GM23248 (cell line): ENCODE measurements around the gene RHCE. TPM values are rescaled to one million over a fixed set of nuclear protein-coding genes. Genes with fewer than 3 reads are reported as not detected.

ENCODE experiments used
- DNase-seq: peaks from one replicate; pipeline ENCODE4 v3.0.0-alpha.2; 2015
- H2AFZ ChIP-seq: fragments of 200-600 bp; sonication (generic); 2 replicates; pipeline ENCODE4 v1.6.1; 2016; ENCODE audit warnings: antibody characterized with exemption
- H3F3A ChIP-seq: fragments of 200-600 bp; sonication (generic); 2 replicates; pipeline ENCODE4 v1.6.1; 2016; ENCODE audit warnings: mild to moderate bottlenecking, antibody characterized with exemption, mixed run types; ENCODE audit not compliant: insufficient read depth
- H3K27ac ChIP-seq: fragments of 200-600 bp; sonication (generic); 2 replicates; pipeline ENCODE4 v1.5.1; 2016; ENCODE audit warnings: mild to moderate bottlenecking
- H3K27me3 ChIP-seq: fragments of 200-600 bp; sonication (generic); replicated peaks from 2 replicates; pipeline ENCODE4 v1.6.1; 2016; ENCODE audit warnings: mild to moderate bottlenecking; ENCODE audit not compliant: insufficient read depth
- H3K36me3 ChIP-seq: fragments of 200-600 bp; sonication (generic); 2 replicates; pipeline ENCODE4 v1.6.1; 2016; ENCODE audit warnings: low read depth, mild to moderate bottlenecking
- H3K4me1 ChIP-seq: fragments of 200-600 bp; sonication (generic); 2 replicates; pipeline ENCODE4 v1.6.1; 2016; ENCODE audit warnings: mild to moderate bottlenecking; ENCODE audit not compliant: insufficient read depth
- H3K4me2 ChIP-seq: fragments of 200-600 bp; sonication (generic); one replicate; pipeline ENCODE4 v1.6.1; 2016; ENCODE audit warnings: mild to moderate bottlenecking; ENCODE audit not compliant: unreplicated experiment
- H3K4me3 ChIP-seq: fragments of 200-600 bp; sonication (generic); 2 replicates; pipeline ENCODE4 v1.5.1; 2016; ENCODE audit warnings: mild to moderate bottlenecking
- H3K79me2 ChIP-seq: fragments of 200-600 bp; sonication (generic); 2 replicates; pipeline ENCODE4 v1.6.1; 2016; ENCODE audit warnings: mild to moderate bottlenecking; ENCODE audit not compliant: insufficient read depth
- H3K9ac ChIP-seq: fragments of 200-600 bp; sonication (generic); 2 replicates; pipeline ENCODE4 v1.6.1; 2016; ENCODE audit warnings: mild to moderate bottlenecking
- H3K9me2 ChIP-seq: fragments of 200-600 bp; sonication (generic); 2 replicates; pipeline ENCODE4 v1.6.1; 2016; ENCODE audit warnings: mixed run types, mild to moderate bottlenecking, moderate library complexity; ENCODE audit not compliant: insufficient read depth
- H3K9me3 ChIP-seq: fragments of 200-600 bp; sonication (generic); one replicate; pipeline ENCODE4 v1.6.1; 2017; ENCODE audit warnings: low read depth
- H4K20me1 ChIP-seq: fragments of 200-600 bp; sonication (generic); 2 replicates; pipeline ENCODE4 v1.6.0; 2016; ENCODE audit not compliant: insufficient read depth
- EZH2 ChIP-seq: fragments of 200-600 bp; sonication (generic); IDR thresholded peaks from 2 replicates; pipeline ENCODE4 v1.6.1; 2018; ENCODE audit warnings: antibody characterized with exemption, mild to moderate bottlenecking; ENCODE audit not compliant: insufficient read depth, poor library complexity, severe bottlenecking
- EZH2phosphoT487 ChIP-seq: fragments of 200-600 bp; sonication (generic); IDR thresholded peaks from 2 replicates; pipeline ENCODE4 v1.6.1; 2018; ENCODE audit warnings: antibody characterized with exemption, moderate library complexity, mild to moderate bottlenecking, low read depth; ENCODE audit not compliant: insufficient read depth
- WGBS, 2 experiments: methylation state at CpG; one replicate each; pipeline ENCODE4 v1.1.6; 2015 to 2017; ENCODE audit warnings: low lambda C conversion rate in 2 of 2, low coverage in 1 of 2; ENCODE audit errors: missing lambda C conversion rate in 2 of 2; 5-methylcytosine and 5-hydroxymethylcytosine counted together
- in situ Hi-C: fragments of 300-500 bp; cut with MboI; formaldehyde crosslinking; loops from 2 replicates; pipeline ENCODE4 v1.15.0; 2020
- polyA plus RNA-seq: library from polyadenylated mRNA; unstranded; fragments of >200 nt; fragmentation: Nextera tagmentation; extraction: Ambion mirVana; gene quantifications from 2 replicates; pipeline ENCODE4 v1.2.1, GENCODE V29; 2016
- total RNA-seq: library from RNA; depleted of rRNA; stranded (reverse); fragments of >200 nt; shearing (Covaris generic); gene quantifications from 2 replicates; pipeline ENCODE4 v1.2.3, GENCODE V29; 2014

Gene RHCE
- total and polyA plus RNA-seq, 2 experiments from 2014 or later, result 0.43 to 0.90 TPM

GRCh38 chr1:25458541-25459298 lies 38.1 kb upstream of the RHCE start:
- Histone ChIP-seq H3K4me1 (no peaks in the 10 kb centered on the region), H3K4me2 (no peak overlapping the region), H3K79me2 (peaks cover 11% of the 10 kb centered on the region; the same call in 1 of the 2 replicates), H2AFZ (no peak overlapping the region), H3K9ac (no peak overlapping the region), H3K27ac (no peak overlapping the region), H3F3A (no peaks in the 10 kb centered on the region), H3K9me2 (no peaks in the 10 kb centered on the region), H3K9me3 (no peaks in the 10 kb centered on the region), H3K36me3 (peaks cover 23% of the 10 kb centered on the region), H3K4me3 (no peak overlapping the region), H3K27me3 (no peaks in the 10 kb centered on the region), H4K20me1 (no peaks in the 10 kb centered on the region)
- no peak for DNase-seq
- WGBS, 2 experiments, result 86 to 87% methylated on average over 7 of the region's 7 CpGs
- no peak for TF ChIP-seq EZH2phosphoT487
- no peak for TF ChIP-seq EZH2
- in situ Hi-C loops, result no loop called here

- WGBS, 2 experiments, result 97 to 98% methylated on average over 4 of the region's 4 CpGs
- Histone ChIP-seq H3K27me3 (no peaks in the 10 kb centered on the region), H3K4me3 (no peak overlapping the region), H3K27ac (no peak overlapping the region), H4K20me1 (no peaks in the 10 kb centered on the region), H3K4me2 (no peak overlapping the region), H3K4me1 (no peaks in the 10 kb centered on the region), H2AFZ (no peak overlapping the region), H3K36me3 (peaks cover 24% of the 10 kb centered on the region), H3K9me3 (no peaks in the 10 kb centered on the region), H3F3A (no peaks in the 10 kb centered on the region), H3K9me2 (no peaks in the 10 kb centered on the region), H3K9ac (no peak overlapping the region), H3K79me2 (peaks cover 4% of the 10 kb centered on the region; the same call in 1 of the 2 replicates)
- DNase-seq, result no peak
- in situ Hi-C loops, result no loop called here
- TF ChIP-seq EZH2 (no peak), EZH2phosphoT487 (no peak)
These were observed 35.9 kb upstream of the RHCE start for GRCh38 chr1:25456502-25456901.

GRCh38 chr1:25451908-25452307 lies 31.3 kb upstream of the RHCE start:
- H3K9me2 ChIP-seq, result no peaks in the 10 kb centered on the region
- no peak overlapping the region for H3K27ac ChIP-seq
- DNase-seq, result no peak
- no peaks in the 10 kb centered on the region for H3K9me3 ChIP-seq
- H2AFZ ChIP-seq, result no peak overlapping the region
- no peaks in the 10 kb centered on the region; the same call in 1 of the 2 replicates for H3F3A ChIP-seq
- WGBS, 2 experiments, result 91 to 100% methylated on average over 3 of the region's 3 CpGs
- H4K20me1 ChIP-seq, result no peaks in the 10 kb centered on the region
- in situ Hi-C loops, result no loop called here
- H3K27me3 ChIP-seq, result no peaks in the 10 kb centered on the region
- no peak for TF ChIP-seq EZH2
- TF ChIP-seq EZH2phosphoT487, result no peak
- H3K36me3 ChIP-seq, result peaks cover 28% of the 10 kb centered on the region
- no peak overlapping the region for H3K9ac ChIP-seq
- no peaks in the 10 kb centered on the region for H3K4me1 ChIP-seq
- no peak overlapping the region for H3K4me3 ChIP-seq
- no peak overlapping the region for H3K4me2 ChIP-seq
- H3K79me2 ChIP-seq, result peaks cover 27% of the 10 kb centered on the region

- no peak for DNase-seq
- H3K79me2 ChIP-seq, result peaks cover 37% of the 10 kb centered on the region
- peaks cover 6% of the 10 kb centered on the region; the same call in 1 of the 2 replicates for H3K4me1 ChIP-seq
- no peak overlapping the region for H3K4me3 ChIP-seq
- no peak overlapping the region for H2AFZ ChIP-seq
- no peaks in the 10 kb centered on the region for H3K9me3 ChIP-seq
- H3K27me3 ChIP-seq, result no peaks in the 10 kb centered on the region
- 98 to 100% methylated on average over 2 of the region's 2 CpGs for WGBS, 2 experiments
- no peak overlapping the region for H3K9ac ChIP-seq
- H3F3A ChIP-seq, result no peaks in the 10 kb centered on the region; the same call in 1 of the 2 replicates
- in situ Hi-C loops, result no loop called here
- TF ChIP-seq EZH2phosphoT487 (no peak), EZH2 (no peak)
- no peaks in the 10 kb centered on the region for H3K9me2 ChIP-seq
- no peak overlapping the region for H3K27ac ChIP-seq
- peaks cover 21% of the 10 kb centered on the region for H3K36me3 ChIP-seq
- no peak overlapping the region for H3K4me2 ChIP-seq
- no peaks in the 10 kb centered on the region for H4K20me1 ChIP-seq
These were observed 30.3 kb upstream of the RHCE start for GRCh38 chr1:25450891-25451290.

GRCh38 chr1:25447547-25447946 lies 26.9 kb upstream of the RHCE start:
- Histone ChIP-seq H3K4me3 (no peak overlapping the region), H3K27me3 (no peaks in the 10 kb centered on the region), H3K9ac (no peak overlapping the region), H3K27ac (no peak overlapping the region), H3K9me3 (no peaks in the 10 kb centered on the region), H3K36me3 (peaks cover 17% of the 10 kb centered on the region), H4K20me1 (no peaks in the 10 kb centered on the region), H3K4me2 (no peak overlapping the region), H3F3A (no peaks in the 10 kb centered on the region; the same call in 1 of the 2 replicates), H2AFZ (no peak overlapping the region), H3K9me2 (no peaks in the 10 kb centered on the region), H3K79me2 (peaks cover 70% of the 10 kb centered on the region), H3K4me1 (peaks cover 7% of the 10 kb centered on the region; the same call in 1 of the 2 replicates)
- DNase-seq, result no peak
- TF ChIP-seq EZH2 (no peak), EZH2phosphoT487 (no peak)
- in situ Hi-C loops, result no loop called here
